Liver (tissue), 3 donors: ENCODE results near the gene KCNA10.

ENCODE experiments used
- CTCF ChIP-seq: fragments of 150-350 bp; IDR thresholded peaks from 2 replicates; pipeline ENCODE4 v1.5.1; 2017; ENCODE audit warnings: improper control_type of control experiment, low read depth, low read length; ENCODE audit not compliant: missing input control
- JUND ChIP-seq, 2 donors: IDR thresholded peaks; 2 replicates each; pipeline ENCODE4 v1.6.1; 2016; ENCODE audit warnings: antibody characterized with exemption in 2 of 2
- MAX ChIP-seq: IDR thresholded peaks from 2 replicates; pipeline ENCODE4 v1.6.1; 2016; ENCODE audit warnings: antibody characterized with exemption
- RAD21 ChIP-seq, 2 donors: IDR thresholded peaks; 2 replicates each; pipeline ENCODE4 v1.6.1; 2016; ENCODE audit warnings: antibody characterized with exemption in 2 of 2, mild to moderate bottlenecking in 2 of 2
- TAF1 ChIP-seq: conservative IDR thresholded peaks from 2 replicates; pipeline ENCODE4 v1.6.1; 2016; ENCODE audit warnings: antibody characterized with exemption, mild to moderate bottlenecking
- donor health status: healthy.
- donor health status: healthy.

- TF ChIP-seq CTCF, result no peak
- no peak for TF ChIP-seq JUND (IDR thresholded peaks at IDR 0.05)
- no peak for TF ChIP-seq MAX
- TF ChIP-seq TAF1, result no peak
- TF ChIP-seq RAD21 (IDR thresholded peaks at IDR 0.05), result no peak
These were observed 47.9 kb upstream of the KCNA10 start for GRCh38 chr1:110566836-110567235.
